GM19463 (cell line): ENCODE measurements around the gene TEX28.
"Not testable (repeated sequence)": the region's sequence is repeated elsewhere in the genome, so short reads cannot be mapped to it uniquely, and the experiment has no call there.

Experiments used
- ATAC-seq: cut with Tn5 transposase; IDR thresholded peaks from one replicate; pipeline ENCODE4 v1.9.1; 2021; ENCODE audit warnings: mild to moderate bottlenecking, moderate library complexity; ENCODE audit not compliant: unreplicated experiment

The TEX28 gene

DNA sequence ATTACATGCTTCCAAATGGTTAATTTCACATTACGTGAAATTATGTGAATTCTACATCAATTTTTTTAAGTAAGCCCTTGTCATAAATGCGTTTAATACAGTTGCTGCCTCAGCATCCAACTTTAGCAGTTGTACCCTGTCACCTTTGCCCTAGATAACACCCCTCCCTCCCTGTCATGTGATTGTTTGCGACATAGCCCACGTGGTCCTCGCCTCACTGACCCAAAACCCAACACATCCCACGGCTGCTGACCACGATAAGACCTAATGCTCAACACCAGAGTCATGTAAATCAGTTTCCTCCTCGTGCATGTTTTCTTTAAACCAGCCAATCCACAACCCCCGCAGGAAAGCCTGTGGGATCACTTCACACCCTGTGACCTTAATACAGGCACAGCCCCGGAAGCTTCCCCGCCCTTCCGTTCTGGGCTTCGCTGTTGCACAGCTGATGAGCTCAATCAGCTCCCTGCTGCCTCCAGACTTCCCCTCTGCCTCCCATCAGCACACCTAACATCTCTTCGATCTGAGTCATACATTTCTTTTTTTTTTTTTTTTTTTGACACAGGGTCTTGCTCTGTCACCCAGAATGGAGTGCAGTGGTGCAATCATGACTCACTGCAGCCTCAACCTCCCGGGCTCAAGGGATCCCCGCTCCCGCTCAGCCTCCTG lies 47.4 kb downstream of the TEX28 start:
- not testable (repeated sequence) for ATAC-seq

GRCh38 chrX:154239982-154240503 lies 54.9 kb downstream of the TEX28 start:
- not testable (repeated sequence) for ATAC-seq

DNA sequence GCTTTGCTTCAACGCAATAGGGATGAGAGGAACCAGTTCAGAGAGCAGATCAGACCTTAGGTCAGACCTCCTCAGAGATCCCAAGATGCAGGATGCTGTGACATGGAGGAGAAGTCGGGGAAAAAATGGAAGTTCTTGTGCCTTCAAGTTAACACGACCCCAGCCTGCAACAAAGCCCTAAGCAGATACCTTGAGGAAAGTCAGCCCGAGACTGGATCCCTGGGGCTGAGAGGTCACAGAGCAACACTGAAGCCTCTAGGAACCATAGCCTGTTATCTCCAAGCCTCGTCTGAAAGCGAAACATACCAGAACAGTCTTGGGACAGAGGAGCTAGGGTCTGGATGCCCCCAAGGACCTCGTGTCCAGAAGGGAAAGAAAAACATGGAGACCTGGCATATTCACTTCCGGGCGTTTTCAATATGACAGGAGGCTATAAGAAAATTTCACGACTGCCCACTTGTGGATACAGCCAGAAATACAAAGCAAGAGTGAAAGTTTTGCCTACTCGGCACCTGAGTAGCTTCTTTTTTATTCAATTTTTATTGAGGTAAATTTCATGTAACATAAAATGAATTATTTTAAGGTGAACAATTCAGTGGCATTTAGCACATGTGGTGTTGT lies 55.9 kb downstream of the TEX28 start:
- not testable (repeated sequence) for ATAC-seq

GRCh38 chrX:154233620-154234019 lies 61.3 kb downstream of the TEX28 start:
- ATAC-seq = not testable (repeated sequence)

DNA sequence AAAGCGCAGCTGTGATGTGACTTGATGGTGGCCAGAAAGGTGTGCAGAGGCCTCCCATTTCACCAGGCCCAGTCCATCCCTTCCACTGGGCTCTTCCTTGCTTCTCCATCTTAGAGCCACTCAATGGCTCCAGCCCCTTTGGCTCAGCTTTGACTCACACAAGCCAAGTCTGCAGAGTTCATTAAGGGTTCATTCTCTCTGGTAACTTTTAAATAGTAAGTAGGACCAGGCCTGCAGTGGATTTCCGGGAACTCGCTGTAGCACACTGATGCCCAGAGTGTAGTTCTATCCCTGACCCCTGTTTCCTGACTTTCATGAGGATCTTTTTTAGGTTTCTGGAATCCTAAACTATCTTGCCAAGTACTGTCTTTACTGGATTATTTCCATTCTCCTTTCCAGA lies 63.5 kb downstream of the TEX28 start:
- not testable (repeated sequence) for ATAC-seq

DNA sequence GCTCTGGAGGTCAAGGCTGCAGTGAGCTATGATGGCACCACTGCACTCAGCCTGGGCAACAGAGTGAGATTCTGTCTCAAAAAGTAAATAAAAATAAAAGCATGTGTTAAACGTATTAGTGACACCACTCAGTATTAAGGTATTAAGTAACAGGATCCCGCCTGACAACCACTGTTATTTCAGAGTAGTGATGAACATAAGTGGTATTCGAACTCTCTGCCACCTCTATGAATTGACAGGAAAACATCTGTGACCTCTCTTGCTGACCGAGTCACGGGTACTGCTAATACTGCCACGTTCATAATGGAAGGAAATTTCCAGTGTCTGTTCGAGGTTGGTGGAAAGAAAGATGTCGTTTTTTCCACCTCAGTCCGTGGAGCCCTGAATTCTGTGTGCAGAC lies 68.2 kb downstream of the TEX28 start:
- ATAC-seq = not testable (repeated sequence)

- not testable (repeated sequence) for ATAC-seq
Measured at GRCh38 chrX:154225292-154225691, 69.6 kb downstream of the TEX28 start.
